A673 (cell line): ENCODE data around the gene TBC1D22A. TPM values are rescaled to one million over a fixed set of nuclear protein-coding genes. Genes with fewer than 3 reads are reported as not detected.

Experiments used
- BruUV-seq: library from RNA; stranded (reverse); fragments of 400-500 nt; replicated peaks from 2 replicates; lab custom pipeline; 2021; lab: Mats Ljungman, UMichigan
- CTCF ChIA-PET: fragments of 300-600 bp; sonication (Branson Sonifier 250); formaldehyde crosslinking; loops from one replicate; lab custom pipeline; 2022; ENCODE audit warnings: antibody characterized with exemption; lab: Charles Lee
- POLR2A ChIA-PET: fragments of 300-600 bp; sonication (Branson Sonifier 250); formaldehyde crosslinking; loops from one replicate; lab custom pipeline; 2022; ENCODE audit warnings: antibody characterized with exemption; ENCODE audit not compliant: low non-redundant PET; lab: Charles Lee
- DNase-seq: peaks from one replicate; pipeline ENCODE4 v3.0.0-alpha.2; 2015; ENCODE audit warnings: low spot score
- H3K27ac ChIP-seq: fragments of 200-600 bp; sonication (generic); 2 replicates; pipeline ENCODE4 v1.5.1; 2016; ENCODE audit warnings: mixed run types, low read depth, mild to moderate bottlenecking, mixed read lengths, antibody characterized with exemption, low read length; ENCODE audit not compliant: poor library complexity, severe bottlenecking
- H3K27me3 ChIP-seq: fragments of 200-600 bp; sonication (generic); replicated peaks from 2 replicates; pipeline ENCODE4 v1.6.1; 2017; ENCODE audit warnings: mixed run types, low read depth, mild to moderate bottlenecking, mixed read lengths, antibody characterized with exemption, low read length; ENCODE audit not compliant: insufficient read depth, poor library complexity
- H3K36me3 ChIP-seq: fragments of 200-600 bp; sonication (generic); 2 replicates; pipeline ENCODE4 v1.6.1; 2016; ENCODE audit warnings: mixed run types, mild to moderate bottlenecking, mixed read lengths, antibody characterized with exemption, low read length; ENCODE audit not compliant: insufficient read depth, poor library complexity, severe bottlenecking
- H3K4me1 ChIP-seq: fragments of 200-600 bp; sonication (generic); 2 replicates; pipeline ENCODE4 v1.6.1; 2017; ENCODE audit warnings: mixed run types, mild to moderate bottlenecking, mixed read lengths, antibody characterized with exemption, low read length; ENCODE audit not compliant: insufficient read depth, poor library complexity, severe bottlenecking
- H3K4me3 ChIP-seq: fragments of 200-600 bp; sonication (generic); 2 replicates; pipeline ENCODE4 v1.5.1; 2016; ENCODE audit warnings: low read depth, mixed run types, mild to moderate bottlenecking, mixed read lengths, low read length; ENCODE audit not compliant: poor library complexity, severe bottlenecking
- H3K9me3 ChIP-seq: fragments of 200-600 bp; sonication (generic); 2 replicates; pipeline ENCODE4 v1.6.1; 2016; ENCODE audit warnings: mixed run types, low read depth, mild to moderate bottlenecking, mixed read lengths, antibody characterized with exemption, low read length; ENCODE audit not compliant: poor library complexity, severe bottlenecking
- CTCF ChIP-seq: fragments of 300-800, 200-600 bp; sonication (generic); conservative IDR thresholded peaks from 2 replicates; pipeline ENCODE4 v1.5.1; 2017; ENCODE audit warnings: low read depth, mild to moderate bottlenecking, antibody characterized with exemption, low read length, moderate library complexity, mixed read lengths
- EZH2 ChIP-seq: fragments of 200-600 bp; sonication (generic); IDR thresholded peaks from 2 replicates; pipeline ENCODE4 v1.6.1; 2017; ENCODE audit warnings: borderline replicate concordance, low read depth, mild to moderate bottlenecking, mixed read lengths, antibody characterized with exemption, low read length; ENCODE audit not compliant: poor library complexity, severe bottlenecking
- intact Hi-C: fragments of 100-400 bp; cut with micrococcal nuclease; formaldehyde crosslinking; loops from one replicate; pipeline ENCODE4 v1.10.0; 2022; ENCODE audit not compliant: unreplicated experiment
- total RNA-seq: library from RNA; stranded (reverse); gene quantifications from 2 replicates; pipeline ENCODE4 v1.2.3, GENCODE V29; 2021

Gene TBC1D22A
- total RNA-seq, 1 experiment from 2014 or later, result 22.5 TPM

GRCh38 chr22:47190957-47191670 lies 428.7 kb downstream of the TBC1D22A start:
- no peaks in the 10 kb centered on the region for H3K36me3 ChIP-seq
- intact Hi-C loops, result no loop called here
- H3K4me1 ChIP-seq, result no peaks in the 10 kb centered on the region
- TF ChIP-seq EZH2 (no peak), CTCF (no peak)
- BruUV-seq, result no TSS peak
- no peak for DNase-seq
- POLR2A ChIA-PET, result no interaction called here
- no peaks in the 10 kb centered on the region for H3K9me3 ChIP-seq
- no peak overlapping the region for H3K4me3 ChIP-seq
- H3K27me3 ChIP-seq, result no peaks in the 10 kb centered on the region
- CTCF ChIA-PET, result no interaction called here
- H3K27ac ChIP-seq, result no peak overlapping the region

- ChIA-PET CTCF (no interaction called here), POLR2A (no interaction called here)
- H3K9me3 ChIP-seq, result no peaks in the 10 kb centered on the region
- no peak for DNase-seq
- no peaks in the 10 kb centered on the region for H3K36me3 ChIP-seq
- no TSS peak for BruUV-seq
- H3K27ac ChIP-seq, result no peak overlapping the region
- H3K4me1 ChIP-seq, result no peaks in the 10 kb centered on the region
- TF ChIP-seq CTCF (no peak), EZH2 (no peak)
- intact Hi-C loops, result no loop called here
- H3K27me3 ChIP-seq, result no peaks in the 10 kb centered on the region
- no peak overlapping the region for H3K4me3 ChIP-seq
Measured at GRCh38 chr22:47191671-47192650, 429.5 kb downstream of the TBC1D22A start.

GRCh38 chr22:47192651-47193437 lies 430.4 kb downstream of the TBC1D22A start:
- TF ChIP-seq EZH2 (no peak), CTCF (no peak)
- Histone ChIP-seq H3K4me3 (no peak overlapping the region), H3K4me1 (no peaks in the 10 kb centered on the region), H3K36me3 (no peaks in the 10 kb centered on the region), H3K27ac (no peak overlapping the region), H3K27me3 (no peaks in the 10 kb centered on the region), H3K9me3 (no peaks in the 10 kb centered on the region)
- POLR2A ChIA-PET, result no interaction called here
- no TSS peak for BruUV-seq
- intact Hi-C loops, result no loop called here
- DNase-seq, result peak; percentile 21
- CTCF ChIA-PET, result no interaction called here
